Osteocyte (in vitro differentiated cells): ENCODE data around the gene ALS2CL. TPM values are rescaled to one million over a fixed set of nuclear protein-coding genes. Genes with fewer than 3 reads are reported as not detected.

Experiments
- DNase-seq: peaks from one replicate; pipeline ENCODE4 v3.0.0; 2021; ENCODE audit warnings: mixed read lengths; ENCODE audit not compliant: unreplicated experiment; ENCODE audit errors: extremely low spot score
- H3K27ac Mint-ChIP-seq: one replicate; pipeline ENCODE4 v1.8.0; 2021; ENCODE audit warnings: mild to moderate bottlenecking, mixed read lengths; ENCODE audit not compliant: unreplicated experiment
- H3K27me3 Mint-ChIP-seq: one replicate; pipeline ENCODE4 v1.8.0; 2021; ENCODE audit warnings: mixed read lengths; ENCODE audit not compliant: unreplicated experiment
- H3K36me3 Mint-ChIP-seq: one replicate; pipeline ENCODE4 v1.8.0; 2021; ENCODE audit warnings: mixed read lengths; ENCODE audit not compliant: unreplicated experiment
- H3K4me1 Mint-ChIP-seq: one replicate; pipeline ENCODE4 v1.8.0; 2021; ENCODE audit warnings: mixed read lengths; ENCODE audit not compliant: unreplicated experiment
- H3K4me3 Mint-ChIP-seq: one replicate; pipeline ENCODE4 v1.8.0; 2021; ENCODE audit warnings: mild to moderate bottlenecking, moderate library complexity, mixed read lengths; ENCODE audit not compliant: unreplicated experiment
- H3K9me3 Mint-ChIP-seq: one replicate; pipeline ENCODE4 v1.8.0; 2021; ENCODE audit warnings: mixed read lengths; ENCODE audit not compliant: unreplicated experiment
- total RNA-seq: library from RNA; stranded (reverse); gene quantifications from 2 replicates; pipeline ENCODE4 v1.2.1, GENCODE V29; 2021
- TF ChIP-seq, protein P1 (sequence below): fragments of 200-600 bp; sonication (generic); IDR thresholded peaks from 2 replicates; pipeline ENCODE4 v1.5.0; 2021; ENCODE audit warnings: antibody characterized with exemption, mild to moderate bottlenecking, moderate library complexity

ALS2CL gene
- total RNA-seq, 1 donor from 2014 or later: 0.99 TPM

DNA sequence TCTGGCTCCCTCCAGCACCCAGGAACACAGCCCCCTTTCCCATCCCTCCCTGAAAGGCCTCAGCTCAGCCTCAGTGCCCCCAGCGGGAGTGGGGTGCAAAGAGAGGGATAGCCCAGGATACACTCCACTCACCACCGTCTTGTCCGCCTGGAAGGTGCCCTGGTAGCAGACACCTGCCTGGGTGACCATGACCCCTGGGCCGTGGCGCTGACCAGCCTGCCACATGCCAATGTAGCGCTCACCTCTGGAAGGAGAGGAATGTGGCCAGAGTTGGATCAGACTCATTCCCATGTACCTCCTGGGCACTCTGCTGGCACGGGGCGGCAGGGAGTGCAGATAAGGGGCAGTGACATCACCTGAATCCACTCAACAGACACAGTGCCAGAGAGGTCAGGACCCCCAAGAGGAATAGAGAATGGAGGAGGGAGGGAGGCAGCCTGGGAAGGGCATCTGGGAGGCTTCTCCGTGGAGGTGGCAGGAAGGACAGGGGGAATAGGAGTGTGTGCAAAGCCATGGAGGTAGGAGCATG, 13.1 kb downstream of the ALS2CL start:
- TF ChIP-seq, protein P1, sequence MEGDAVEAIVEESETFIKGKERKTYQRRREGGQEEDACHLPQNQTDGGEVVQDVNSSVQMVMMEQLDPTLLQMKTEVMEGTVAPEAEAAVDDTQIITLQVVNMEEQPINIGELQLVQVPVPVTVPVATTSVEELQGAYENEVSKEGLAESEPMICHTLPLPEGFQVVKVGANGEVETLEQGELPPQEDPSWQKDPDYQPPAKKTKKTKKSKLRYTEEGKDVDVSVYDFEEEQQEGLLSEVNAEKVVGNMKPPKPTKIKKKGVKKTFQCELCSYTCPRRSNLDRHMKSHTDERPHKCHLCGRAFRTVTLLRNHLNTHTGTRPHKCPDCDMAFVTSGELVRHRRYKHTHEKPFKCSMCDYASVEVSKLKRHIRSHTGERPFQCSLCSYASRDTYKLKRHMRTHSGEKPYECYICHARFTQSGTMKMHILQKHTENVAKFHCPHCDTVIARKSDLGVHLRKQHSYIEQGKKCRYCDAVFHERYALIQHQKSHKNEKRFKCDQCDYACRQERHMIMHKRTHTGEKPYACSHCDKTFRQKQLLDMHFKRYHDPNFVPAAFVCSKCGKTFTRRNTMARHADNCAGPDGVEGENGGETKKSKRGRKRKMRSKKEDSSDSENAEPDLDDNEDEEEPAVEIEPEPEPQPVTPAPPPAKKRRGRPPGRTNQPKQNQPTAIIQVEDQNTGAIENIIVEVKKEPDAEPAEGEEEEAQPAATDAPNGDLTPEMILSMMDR: no peak
- Mint-ChIP-seq H3K27ac (no peak overlapping the region), H3K4me3 (no peak overlapping the region), H3K9me3 (no peaks in the 10 kb centered on the region), H3K27me3 (peaks cover 4% of the 10 kb centered on the region), H3K36me3 (no peaks in the 10 kb centered on the region), H3K4me1 (no peaks in the 10 kb centered on the region)
- DNase-seq: no peak

DNA sequence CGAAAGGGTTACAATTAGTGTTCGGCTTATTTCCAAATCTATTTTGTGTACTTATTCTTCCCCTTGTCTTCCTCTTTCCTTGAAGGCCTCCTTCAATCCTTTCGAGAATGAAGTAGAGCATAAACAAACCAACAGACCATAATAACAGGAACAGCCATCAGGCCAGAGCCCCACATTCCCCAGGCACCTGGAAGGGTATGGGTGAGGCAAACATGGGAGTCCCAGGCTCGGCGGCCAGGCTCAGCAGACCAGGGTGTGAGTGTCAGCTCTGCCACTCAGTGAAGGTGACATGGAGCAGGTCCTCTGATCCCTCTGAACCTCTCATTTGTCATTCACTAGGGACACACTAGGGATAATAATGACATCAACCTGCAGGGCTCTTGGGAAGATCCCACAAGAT, 13.8 kb downstream of the ALS2CL start:
- no peaks in the 10 kb centered on the region for H3K36me3 Mint-ChIP-seq
- TF ChIP-seq, protein P1: no peak
- peaks cover 4% of the 10 kb centered on the region for H3K27me3 Mint-ChIP-seq
- no peaks in the 10 kb centered on the region for H3K4me1 Mint-ChIP-seq
- no peak overlapping the region for H3K4me3 Mint-ChIP-seq
- H3K27ac Mint-ChIP-seq: no peak overlapping the region
- DNase-seq: no peak
- no peaks in the 10 kb centered on the region for H3K9me3 Mint-ChIP-seq

DNA sequence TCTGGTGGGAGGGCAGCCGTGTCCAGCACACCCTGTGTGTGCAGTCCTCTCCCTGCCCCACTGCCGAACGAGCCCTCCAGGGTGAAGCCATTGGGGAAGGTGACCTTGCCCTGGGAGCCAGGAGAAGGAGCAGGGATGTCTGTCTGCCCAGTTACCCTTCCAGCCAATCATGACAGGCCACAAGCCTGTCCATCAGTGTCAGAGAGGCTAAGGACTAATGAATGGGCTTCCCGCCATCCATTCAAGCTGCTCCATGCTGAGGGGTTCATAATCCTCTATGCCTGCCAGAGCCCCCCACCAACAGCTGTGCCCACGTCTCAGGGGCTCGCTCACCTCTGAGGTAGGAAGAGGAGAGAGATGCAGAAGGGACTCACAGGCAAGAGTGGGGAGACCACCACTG, 15.2 kb downstream of the ALS2CL start:
- TF ChIP-seq, protein P1: no peak
- H3K4me3 Mint-ChIP-seq: no peak overlapping the region

DNA sequence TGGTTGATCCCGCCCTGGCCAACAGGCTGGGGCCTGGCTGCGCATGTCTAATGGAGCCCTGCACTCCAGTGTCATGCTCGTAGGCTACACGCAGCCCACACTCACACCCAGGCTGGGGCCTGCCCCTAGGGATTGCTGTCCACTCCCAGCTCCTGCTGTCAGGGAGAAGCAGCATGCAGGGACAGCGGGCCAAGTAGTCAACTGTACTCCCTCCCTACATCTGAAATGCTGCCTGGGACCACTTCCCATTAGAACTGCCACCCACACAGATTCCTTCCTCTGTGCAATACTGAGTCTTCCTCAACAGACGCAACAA, 16.1 kb downstream of the ALS2CL start:
- DNase-seq: no peak
- Mint-ChIP-seq H3K27ac (no peak overlapping the region), H3K4me3 (no peak overlapping the region), H3K36me3 (no peaks in the 10 kb centered on the region), H3K9me3 (no peaks in the 10 kb centered on the region), H3K4me1 (no peaks in the 10 kb centered on the region), H3K27me3 (peaks cover 4% of the 10 kb centered on the region)
- TF ChIP-seq, protein P1: no peak

More for the DNA sequence above, 15.2 kb downstream of the ALS2CL start:
- Mint-ChIP-seq H3K9me3 (no peaks in the 10 kb centered on the region), H3K4me1 (no peaks in the 10 kb centered on the region), H3K36me3 (no peaks in the 10 kb centered on the region), H3K27ac (no peak overlapping the region), H3K27me3 (peaks cover 4% of the 10 kb centered on the region)
- no peak for DNase-seq

DNA sequence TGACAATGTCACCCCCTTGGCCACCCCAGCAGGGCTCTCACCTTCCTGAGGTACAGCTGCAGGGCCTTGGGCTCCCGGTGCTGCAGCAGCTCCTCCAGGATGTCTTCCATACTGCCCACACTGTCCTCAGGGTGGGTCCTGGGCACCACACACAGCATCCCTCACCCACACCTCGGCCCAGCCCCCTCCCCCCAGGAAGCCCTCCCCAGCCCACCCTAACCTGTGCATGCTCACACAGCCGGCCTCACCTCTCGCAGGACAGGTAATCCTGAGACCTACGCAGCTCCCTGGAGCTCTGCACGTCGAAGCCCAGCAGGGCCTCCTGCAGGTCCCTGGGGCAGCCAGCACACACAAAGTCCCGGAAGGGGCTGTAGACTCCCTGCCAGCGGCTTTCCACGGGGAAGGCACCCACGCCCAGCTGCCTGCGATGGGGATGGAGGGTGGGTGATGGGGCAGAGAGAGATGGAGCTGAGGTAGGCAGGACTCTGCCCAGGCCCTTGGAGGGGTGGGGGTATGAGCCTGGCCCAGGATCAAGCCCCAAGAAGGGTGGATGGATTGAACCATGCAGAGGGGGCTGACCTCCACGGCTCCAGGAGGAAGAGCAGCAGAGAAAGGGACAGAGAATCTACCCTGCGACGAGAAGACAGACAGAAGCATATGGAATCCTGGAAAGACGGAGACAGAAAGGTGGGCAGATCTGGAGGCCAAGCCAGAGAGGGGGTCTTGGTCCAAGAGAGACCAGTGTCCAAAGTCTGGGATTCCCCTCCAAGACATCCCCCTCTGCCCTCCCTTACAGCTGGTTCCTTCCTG, 16.7 kb downstream of the ALS2CL start:
- no peak for DNase-seq
- Mint-ChIP-seq H3K27me3 (peaks cover 4% of the 10 kb centered on the region), H3K9me3 (no peaks in the 10 kb centered on the region), H3K4me3 (no peak overlapping the region), H3K4me1 (no peaks in the 10 kb centered on the region), H3K36me3 (no peaks in the 10 kb centered on the region), H3K27ac (no peak overlapping the region)
- TF ChIP-seq, protein P1: no peak
